HUES48 (cell line): Measurements from ENCODE around the gene MPV17L2.
"Not testable (repeated sequence)": the region's sequence is repeated elsewhere in the genome, so short reads cannot be mapped to it uniquely, and the experiment has no call there.

Experiments used
- H3K27ac ChIP-seq: one replicate; pipeline ENCODE4 v1.7.0; 2013; ENCODE audit warnings: low read depth, low read length, inconsistent platforms
- H3K27me3 ChIP-seq: 2 replicates; pipeline ENCODE4 v1.6.1; 2013; ENCODE audit warnings: mild to moderate bottlenecking, low read length; ENCODE audit not compliant: control insufficient read depth, insufficient read depth
- H3K36me3 ChIP-seq: 2 replicates; pipeline ENCODE4 v1.6.1; 2013; ENCODE audit warnings: low read length; ENCODE audit not compliant: control insufficient read depth, insufficient read depth
- H3K4me1 ChIP-seq: 2 replicates; pipeline ENCODE4 v1.6.1; 2013; ENCODE audit warnings: mild to moderate bottlenecking, low read length; ENCODE audit not compliant: control insufficient read depth, insufficient read depth
- H3K4me3 ChIP-seq: 2 replicates; pipeline ENCODE4 v1.5.1; 2013; ENCODE audit warnings: mild to moderate bottlenecking, low read depth, low read length
- H3K9ac ChIP-seq: 2 replicates; pipeline ENCODE4 v1.6.1; 2013; ENCODE audit warnings: mild to moderate bottlenecking, low read depth, low read length, moderate library complexity
- H3K9me3 ChIP-seq: 2 replicates; pipeline ENCODE4 v1.6.1; 2013; ENCODE audit warnings: low read length; ENCODE audit not compliant: control insufficient read depth, insufficient read depth

MPV17L2 gene

GRCh38 chr19:18153556-18154134 lies 39.4 kb upstream of the MPV17L2 start:
- Histone ChIP-seq H3K36me3 (peaks cover 13% of the 10 kb centered on the region), H3K27ac (peak overlapping the region; percentile 44), H3K9me3 (no peaks in the 10 kb centered on the region), H3K4me1 (peaks cover 10% of the 10 kb centered on the region; the same call in 1 of the 2 replicates), H3K27me3 (no peaks in the 10 kb centered on the region), H3K4me3 (peak overlapping the region; percentile 85), H3K9ac (peak overlapping the region; percentile 82)

GRCh38 chr19:18155095-18156087 lies 37.6 kb upstream of the MPV17L2 start:
- no peaks in the 10 kb centered on the region for H3K9me3 ChIP-seq
- no peaks in the 10 kb centered on the region for H3K27me3 ChIP-seq
- peaks cover 10% of the 10 kb centered on the region; the same call in 1 of the 2 replicates for H3K4me1 ChIP-seq
- H3K4me3 ChIP-seq = no peak overlapping the region
- H3K36me3 ChIP-seq = peaks cover 15% of the 10 kb centered on the region
- no peak overlapping the region for H3K9ac ChIP-seq
- H3K27ac ChIP-seq = no peak overlapping the region

GRCh38 chr19:18156268-18156667 lies 36.8 kb upstream of the MPV17L2 start:
- H3K27ac ChIP-seq = no peak overlapping the region
- H3K27me3 ChIP-seq = no peaks in the 10 kb centered on the region
- peaks cover 18% of the 10 kb centered on the region for H3K36me3 ChIP-seq
- no peaks in the 10 kb centered on the region for H3K9me3 ChIP-seq
- H3K4me1 ChIP-seq = peaks cover 10% of the 10 kb centered on the region; the same call in 1 of the 2 replicates
- no peak overlapping the region for H3K9ac ChIP-seq
- no peak overlapping the region for H3K4me3 ChIP-seq

GRCh38 chr19:18156841-18157464 lies 36.1 kb upstream of the MPV17L2 start:
- Histone ChIP-seq H3K4me1 (peaks cover 13% of the 10 kb centered on the region), H3K9me3 (no peaks in the 10 kb centered on the region), H3K27ac (peak overlapping the region; percentile 36), H3K4me3 (no peak overlapping the region), H3K9ac (no peak overlapping the region), H3K27me3 (no peaks in the 10 kb centered on the region), H3K36me3 (peaks cover 22% of the 10 kb centered on the region)

GRCh38 chr19:18157465-18158063 lies 35.5 kb upstream of the MPV17L2 start:
- no peak overlapping the region for H3K9ac ChIP-seq
- H3K27ac ChIP-seq = peak overlapping the region; percentile 36
- peaks cover 27% of the 10 kb centered on the region for H3K36me3 ChIP-seq
- no peaks in the 10 kb centered on the region for H3K27me3 ChIP-seq
- H3K4me3 ChIP-seq = no peak overlapping the region
- no peaks in the 10 kb centered on the region for H3K9me3 ChIP-seq
- H3K4me1 ChIP-seq = peaks cover 13% of the 10 kb centered on the region

- no peak overlapping the region for H3K27ac ChIP-seq
- H3K36me3 ChIP-seq = peaks cover 36% of the 10 kb centered on the region
- no peak overlapping the region for H3K9ac ChIP-seq
- no peaks in the 10 kb centered on the region for H3K27me3 ChIP-seq
- peaks cover 13% of the 10 kb centered on the region for H3K4me1 ChIP-seq
- H3K9me3 ChIP-seq = no peaks in the 10 kb centered on the region
- no peak overlapping the region for H3K4me3 ChIP-seq
Measured at GRCh38 chr19:18158467-18158866, 34.6 kb upstream of the MPV17L2 start.

GRCh38 chr19:18159059-18159616 lies 33.9 kb upstream of the MPV17L2 start:
- H3K9me3 ChIP-seq, H3K9ac ChIP-seq, H3K27ac ChIP-seq, H3K27me3 ChIP-seq, H3K4me3 ChIP-seq: not testable (repeated sequence)
- Histone ChIP-seq H3K4me1 (peaks cover 13% of the 10 kb centered on the region), H3K36me3 (peaks cover 40% of the 10 kb centered on the region)

- Histone ChIP-seq H3K36me3 (peaks cover 41% of the 10 kb centered on the region), H3K9me3 (no peaks in the 10 kb centered on the region), H3K4me3 (no peak overlapping the region), H3K27me3 (no peaks in the 10 kb centered on the region), H3K9ac (no peak overlapping the region), H3K27ac (no peak overlapping the region), H3K4me1 (peaks cover 9% of the 10 kb centered on the region)
Measured at GRCh38 chr19:18159810-18160209, 33.2 kb upstream of the MPV17L2 start.

- Histone ChIP-seq H3K9me3 (no peaks in the 10 kb centered on the region), H3K27ac (no peak overlapping the region), H3K9ac (no peak overlapping the region), H3K36me3 (peaks cover 42% of the 10 kb centered on the region), H3K27me3 (no peaks in the 10 kb centered on the region), H3K4me1 (peaks cover 9% of the 10 kb centered on the region), H3K4me3 (no peak overlapping the region)
Measured at GRCh38 chr19:18160493-18160970, 32.5 kb upstream of the MPV17L2 start.

- H3K4me1 ChIP-seq = peaks cover 9% of the 10 kb centered on the region
- H3K27me3 ChIP-seq = no peaks in the 10 kb centered on the region
- H3K9me3 ChIP-seq = no peaks in the 10 kb centered on the region
- peak overlapping the region; percentile 35; the same call in 1 of the 2 replicates for H3K4me3 ChIP-seq
- no peak overlapping the region for H3K27ac ChIP-seq
- H3K9ac ChIP-seq = no peak overlapping the region
- peaks cover 42% of the 10 kb centered on the region for H3K36me3 ChIP-seq
Measured at GRCh38 chr19:18160971-18161635, 31.9 kb upstream of the MPV17L2 start.
